ENCODE data around the gene CENPT.
A peak's percentile ranks its signal among the peaks of the same experiment; 100 is the strongest.

DNA sequence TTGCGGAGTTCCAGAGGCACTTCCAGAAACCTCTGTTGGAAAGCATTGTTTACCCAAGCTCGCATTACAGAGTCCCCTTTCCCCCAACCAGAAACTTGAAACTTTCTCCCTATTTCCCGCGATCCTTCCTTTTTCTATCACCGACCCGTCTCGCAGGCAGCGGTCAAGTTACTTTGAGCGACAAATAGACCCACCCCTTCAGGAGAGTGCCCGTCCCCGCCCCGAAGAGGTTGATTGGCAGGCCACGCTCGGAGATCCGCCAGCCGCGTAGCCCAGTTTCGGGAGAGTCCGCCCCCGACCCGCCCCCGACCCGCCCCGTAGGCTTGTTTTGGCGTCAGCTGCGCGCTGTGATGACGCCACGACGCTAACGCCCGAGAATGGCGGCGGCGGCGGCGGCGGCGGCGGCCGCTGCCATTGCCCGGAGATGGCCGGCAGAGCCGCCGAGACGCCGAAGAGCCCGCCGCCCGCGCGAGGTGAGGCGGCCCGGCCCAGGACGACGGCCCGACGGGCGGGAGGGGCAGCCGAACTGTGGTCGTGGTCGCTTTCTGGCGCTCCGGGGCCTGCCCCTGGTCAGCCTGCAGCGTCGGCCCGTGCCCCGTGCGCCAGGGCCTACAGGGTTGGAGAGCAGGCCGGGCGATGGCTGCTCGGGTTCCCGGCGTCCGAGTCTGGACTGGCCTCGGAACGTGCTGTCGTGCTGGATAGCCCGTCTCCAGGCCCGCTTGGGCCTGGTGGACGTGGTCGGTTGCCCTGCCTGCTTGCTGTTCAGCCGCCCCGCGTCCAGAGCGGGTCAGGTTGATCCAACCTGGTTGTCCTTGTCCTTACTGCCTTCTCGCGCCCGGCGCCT lies 45.6 kb upstream of the CENPT start, which contains the start of gene PSKH1:
- TF ChIP-seq SUZ12 (IDR thresholded peaks at IDR 0.05; ENCODE audit: extremely low read depth, insufficient read depth, insufficient read length) = no peak
- peak; percentile 32 for TF ChIP-seq YY1 (IDR thresholded peaks at IDR 0.05; ENCODE audit: insufficient read depth, insufficient read length)
- no peak for TF ChIP-seq ZNF274 (IDR thresholded peaks at IDR 0.05; ENCODE audit: low read depth, low read length)
